Epithelial cell of proximal tubule (primary cell): ENCODE results near the gene KRTAP10-3. TPM values are rescaled to one million over a fixed set of nuclear protein-coding genes. Genes with fewer than 3 reads are reported as not detected.

ENCODE experiments used
- DNase-seq: peaks from one replicate; pipeline ENCODE4 v3.0.0-alpha.2; 2011; ENCODE audit warnings: low read depth
- H3K4me3 ChIP-seq: 2 replicates; pipeline ENCODE4 v1.5.1; 2011; ENCODE audit warnings: low read depth, mild to moderate bottlenecking, low read length
- total RNA-seq: library from RNA; depleted of rRNA; stranded (reverse); fragments of >200 nt; gene quantifications from 2 replicates; pipeline ENCODE4 v1.2.3, GENCODE V29; 2015
- TF ChIP-seq, protein P1 (sequence below): conservative IDR thresholded peaks from 2 replicates; pipeline ENCODE4 v1.5.1; 2012; ENCODE audit warnings: low read depth, mild to moderate bottlenecking, low read length

The KRTAP10-3 gene
- total RNA-seq, 1 donor from 2014 or later, result not detected

DNA sequence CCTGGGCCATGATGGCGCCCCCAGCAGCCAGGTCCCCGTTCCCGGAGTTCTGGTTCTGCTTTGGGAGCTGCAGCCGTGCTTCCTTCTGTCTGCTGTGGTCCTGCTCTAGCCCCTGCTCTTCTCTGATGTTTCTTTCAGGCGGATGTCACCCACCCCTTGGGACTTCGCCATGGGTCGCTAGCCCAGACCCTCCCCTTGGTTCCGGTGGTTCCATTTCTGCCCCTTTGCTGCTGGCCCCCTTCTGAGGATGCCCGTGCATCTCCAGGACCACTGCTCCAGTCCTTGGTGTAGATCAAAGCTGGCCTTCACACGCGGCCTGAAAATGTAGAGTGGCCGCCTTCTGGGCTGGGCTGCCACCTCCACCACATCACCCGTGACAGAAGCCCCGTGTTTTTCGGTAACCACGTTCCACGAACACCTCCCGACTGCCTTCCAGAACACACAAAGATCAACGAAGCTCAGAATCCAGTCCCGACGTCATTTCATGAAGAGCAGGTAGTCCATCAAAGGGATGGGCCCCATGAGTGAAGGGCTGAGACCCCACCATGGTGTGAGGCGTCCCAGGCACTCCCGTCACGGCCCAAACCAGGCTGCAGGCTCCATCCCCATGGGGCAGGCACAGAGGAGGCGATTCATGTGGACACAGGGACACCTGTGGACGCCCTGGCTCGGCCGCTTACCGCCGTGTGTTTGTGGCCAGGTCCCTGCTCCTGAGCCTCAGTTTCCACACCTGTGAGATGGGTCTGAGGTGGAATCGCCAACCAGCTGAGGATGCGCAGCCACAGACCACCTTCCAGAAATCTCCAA is 43.0 kb downstream of the KRTAP10-3 start:
- TF ChIP-seq, protein P1, sequence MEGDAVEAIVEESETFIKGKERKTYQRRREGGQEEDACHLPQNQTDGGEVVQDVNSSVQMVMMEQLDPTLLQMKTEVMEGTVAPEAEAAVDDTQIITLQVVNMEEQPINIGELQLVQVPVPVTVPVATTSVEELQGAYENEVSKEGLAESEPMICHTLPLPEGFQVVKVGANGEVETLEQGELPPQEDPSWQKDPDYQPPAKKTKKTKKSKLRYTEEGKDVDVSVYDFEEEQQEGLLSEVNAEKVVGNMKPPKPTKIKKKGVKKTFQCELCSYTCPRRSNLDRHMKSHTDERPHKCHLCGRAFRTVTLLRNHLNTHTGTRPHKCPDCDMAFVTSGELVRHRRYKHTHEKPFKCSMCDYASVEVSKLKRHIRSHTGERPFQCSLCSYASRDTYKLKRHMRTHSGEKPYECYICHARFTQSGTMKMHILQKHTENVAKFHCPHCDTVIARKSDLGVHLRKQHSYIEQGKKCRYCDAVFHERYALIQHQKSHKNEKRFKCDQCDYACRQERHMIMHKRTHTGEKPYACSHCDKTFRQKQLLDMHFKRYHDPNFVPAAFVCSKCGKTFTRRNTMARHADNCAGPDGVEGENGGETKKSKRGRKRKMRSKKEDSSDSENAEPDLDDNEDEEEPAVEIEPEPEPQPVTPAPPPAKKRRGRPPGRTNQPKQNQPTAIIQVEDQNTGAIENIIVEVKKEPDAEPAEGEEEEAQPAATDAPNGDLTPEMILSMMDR, result no peak
- no peak overlapping the region for H3K4me3 ChIP-seq
- DNase-seq, result no peak

DNA sequence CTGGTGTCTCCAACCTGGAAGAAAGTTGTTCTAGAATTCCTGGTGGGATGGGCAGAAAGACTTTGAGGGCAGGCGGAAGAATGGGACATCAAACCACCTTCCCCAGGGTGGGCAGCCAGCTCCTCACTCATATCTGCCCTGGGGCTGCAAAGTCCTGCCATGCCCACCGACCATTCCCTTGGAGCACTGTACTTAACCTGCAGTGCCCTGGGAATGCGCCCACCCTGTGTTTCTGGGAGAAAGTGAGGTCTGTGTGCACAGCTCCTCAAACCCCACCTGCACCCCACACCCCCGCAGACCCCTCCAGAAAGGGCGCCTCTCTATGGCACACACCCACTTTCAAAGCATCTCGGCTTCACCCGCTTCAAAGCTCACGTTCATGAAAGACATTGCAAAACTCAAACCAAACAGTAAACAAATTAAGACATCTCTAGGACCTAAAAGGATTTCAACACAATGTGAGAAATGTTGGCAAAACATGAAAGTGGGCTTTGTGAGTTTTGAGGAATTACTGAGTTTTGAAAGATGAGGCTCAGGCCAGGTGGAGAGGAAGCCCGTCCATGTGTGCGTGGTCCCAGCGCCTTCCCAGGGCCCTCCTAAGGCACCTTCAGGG is 43.7 kb downstream of the KRTAP10-3 start:
- TF ChIP-seq, protein P1, result no peak
- no peak overlapping the region for H3K4me3 ChIP-seq
- DNase-seq, result no peak

DNA sequence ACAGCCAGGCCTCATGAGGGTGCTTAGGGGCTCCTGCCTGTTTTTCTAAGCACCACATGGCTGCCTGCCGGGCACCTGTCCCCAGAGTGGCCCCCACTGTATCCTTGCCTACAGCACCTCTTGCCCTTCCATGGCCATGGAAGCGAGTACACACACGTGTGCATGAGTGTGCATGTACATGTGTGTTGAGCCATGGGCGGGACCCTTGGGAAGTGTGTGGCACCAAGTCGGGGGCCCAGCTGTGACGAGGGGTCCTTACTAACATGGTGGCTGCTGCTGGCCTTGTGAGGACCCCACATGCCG is 44.4 kb downstream of the KRTAP10-3 start:
- TF ChIP-seq, protein P1, result no peak
- H3K4me3 ChIP-seq, result no peak overlapping the region
- DNase-seq, result no peak

DNA sequence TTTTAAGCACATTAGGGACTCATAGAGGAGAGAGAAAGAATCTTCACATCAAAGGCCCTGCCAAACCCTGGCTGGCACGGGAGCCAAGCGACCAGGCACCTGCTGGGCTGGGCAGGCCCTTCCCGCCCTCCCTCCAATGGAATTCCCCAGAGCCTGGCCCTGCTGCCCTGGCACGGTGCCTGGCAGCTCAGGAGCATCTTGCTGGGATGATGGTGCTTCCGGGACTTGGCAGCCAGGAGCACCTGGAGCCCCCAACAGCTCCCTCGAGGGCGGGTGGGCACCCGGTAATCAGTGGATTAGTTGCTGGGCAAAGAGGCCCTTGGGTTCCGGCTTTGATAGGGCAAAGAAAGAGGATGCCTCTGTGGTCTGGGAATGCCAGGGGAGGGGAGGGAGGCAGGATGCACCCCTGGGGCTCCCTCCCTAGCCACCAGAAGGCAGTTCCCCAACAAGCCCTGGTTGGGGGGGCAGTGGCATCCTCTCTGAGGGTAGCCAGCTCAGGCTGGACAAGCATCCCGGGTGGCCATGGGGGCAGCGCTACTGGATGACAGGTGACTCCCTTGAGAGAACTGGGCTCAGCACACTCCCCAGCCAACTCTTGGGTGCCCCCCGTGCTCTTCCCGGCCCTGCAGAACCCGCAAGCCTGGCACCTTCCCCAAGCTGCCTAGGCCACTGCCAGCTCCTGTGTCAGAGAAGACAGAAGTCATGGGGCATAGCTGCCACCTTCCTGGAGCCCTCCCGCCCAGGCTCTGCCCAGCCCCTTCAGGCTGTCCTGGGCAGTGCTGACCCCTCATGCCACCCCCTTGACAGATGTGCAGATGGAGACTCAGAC is 45.0 kb downstream of the KRTAP10-3 start:
- TF ChIP-seq, protein P1, result no peak
- no peak for DNase-seq
- H3K4me3 ChIP-seq, result no peak overlapping the region

DNA sequence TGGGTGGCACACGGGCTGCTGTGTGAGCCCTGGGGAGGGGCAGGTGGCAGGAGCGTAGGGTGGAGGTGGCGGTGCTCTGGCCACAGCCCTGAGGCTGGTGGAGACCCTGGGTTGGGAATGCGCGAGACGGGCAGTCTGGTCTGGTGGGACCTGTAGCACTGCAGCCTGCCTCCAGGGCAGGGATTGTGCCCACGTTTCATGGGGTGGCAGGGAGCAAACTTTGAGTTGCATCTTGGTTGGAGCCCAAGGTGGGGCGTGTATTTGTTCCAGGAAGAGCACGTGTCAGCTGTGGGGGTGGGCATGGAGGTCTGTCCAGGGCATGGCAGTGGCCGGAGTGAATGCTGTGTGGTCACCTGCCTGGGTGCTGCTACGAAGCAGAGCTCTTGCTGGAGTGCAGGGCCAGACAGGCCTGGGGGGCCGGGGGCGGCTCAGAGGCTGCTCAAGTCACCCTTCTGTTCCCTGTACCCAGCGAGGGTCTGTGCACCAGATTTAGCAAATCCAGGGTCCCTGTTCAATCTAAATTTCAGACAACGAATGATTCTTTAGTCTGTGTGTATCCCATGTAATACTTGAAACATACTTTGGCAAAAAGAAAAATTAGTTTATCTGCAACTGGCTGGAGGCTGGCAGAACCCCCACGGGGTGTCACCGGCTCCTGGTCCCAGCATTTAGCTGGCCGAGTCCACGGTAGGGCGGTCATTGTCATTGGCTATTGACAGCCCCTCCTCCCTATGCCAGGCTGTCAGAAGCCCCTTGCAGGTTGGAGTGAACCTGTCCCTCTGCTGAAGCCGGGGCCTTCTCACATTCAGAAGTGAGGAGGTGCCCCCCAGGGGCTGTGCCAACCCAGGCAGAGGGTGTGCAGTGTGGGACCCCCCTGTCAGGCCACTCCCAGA is 45.9 kb downstream of the KRTAP10-3 start:
- no peak for DNase-seq
- H3K4me3 ChIP-seq, result no peak overlapping the region
- TF ChIP-seq, protein P1, result no peak

DNA sequence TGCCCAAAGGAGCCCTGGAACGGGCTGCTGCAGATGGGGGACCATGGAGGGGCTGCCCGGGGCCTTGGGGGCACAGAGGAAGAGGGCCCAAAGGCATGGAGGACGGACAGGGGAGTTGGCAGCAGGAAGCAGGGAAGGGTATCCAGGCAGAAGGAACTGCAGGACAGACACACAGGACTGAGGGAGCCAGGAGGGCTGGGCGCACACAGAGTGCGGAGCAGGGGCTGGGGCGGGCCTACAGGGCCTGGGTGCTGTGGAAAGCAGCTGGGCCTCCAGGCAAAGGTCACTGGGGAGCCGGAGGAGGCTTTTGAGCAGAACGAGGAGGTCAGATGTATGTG is 46.7 kb downstream of the KRTAP10-3 start:
- no peak overlapping the region for H3K4me3 ChIP-seq
- no peak for DNase-seq
- TF ChIP-seq, protein P1, result no peak
